Endodermal cell (in vitro differentiated cells): ENCODE data around the gene GADD45G. TPM values are rescaled to one million over a fixed set of nuclear protein-coding genes. Genes with fewer than 3 reads are reported as not detected.
A peak's percentile ranks its signal among the peaks of the same experiment; 100 is the strongest.

Experiments used
- DNase-seq: peaks from one replicate; pipeline ENCODE4 v3.0.0-alpha.2; 2017
- H3K27ac ChIP-seq: 2 replicates; pipeline ENCODE4 v1.5.1; 2013; ENCODE audit warnings: mild to moderate bottlenecking, low read depth, low read length, moderate library complexity
- H3K27me3 ChIP-seq: 2 replicates; pipeline ENCODE4 v1.6.1; 2013; ENCODE audit warnings: mild to moderate bottlenecking, low read length, moderate library complexity; ENCODE audit not compliant: insufficient read depth, control insufficient read depth, poor library complexity, severe bottlenecking
- H3K36me3 ChIP-seq: 2 replicates; pipeline ENCODE4 v1.7.0; 2013; ENCODE audit warnings: mild to moderate bottlenecking, low read length, moderate library complexity; ENCODE audit not compliant: control insufficient read depth, insufficient read depth
- H3K4me1 ChIP-seq: one replicate; pipeline ENCODE4 v1.7.0; 2013; ENCODE audit warnings: low read length; ENCODE audit not compliant: control insufficient read depth, insufficient read depth
- H3K4me3 ChIP-seq: 2 replicates; pipeline ENCODE4 v1.5.1; 2013; ENCODE audit warnings: mild to moderate bottlenecking, low read length, moderate library complexity
- H3K9ac ChIP-seq: 2 replicates; pipeline ENCODE4 v1.6.1; 2013; ENCODE audit warnings: mild to moderate bottlenecking, low read length, moderate library complexity; ENCODE audit not compliant: poor library complexity, severe bottlenecking; ENCODE audit errors: extremely low read depth
- H3K9me3 ChIP-seq: 2 replicates; pipeline ENCODE4 v1.6.1; 2013; ENCODE audit warnings: mild to moderate bottlenecking, low read length, moderate library complexity; ENCODE audit not compliant: control insufficient read depth
- H3K27ac Mint-ChIP-seq: 2 replicates; pipeline ENCODE4 v1.8.0; 2020; ENCODE audit warnings: mixed read lengths
- H3K27me3 Mint-ChIP-seq: 2 replicates; pipeline ENCODE4 v1.8.0; 2021; ENCODE audit warnings: mild to moderate bottlenecking, mixed read lengths; ENCODE audit not compliant: insufficient read depth
- H3K36me3 Mint-ChIP-seq: 2 replicates; pipeline ENCODE4 v1.8.0; 2020; ENCODE audit warnings: low read depth, mixed read lengths
- H3K4me1 Mint-ChIP-seq: 2 replicates; pipeline ENCODE4 v1.8.0; 2020; ENCODE audit warnings: mixed read lengths
- H3K4me3 Mint-ChIP-seq: 2 replicates; pipeline ENCODE4 v1.8.0; 2020; ENCODE audit warnings: mild to moderate bottlenecking, moderate library complexity, mixed read lengths
- H3K9me3 Mint-ChIP-seq: 2 replicates; pipeline ENCODE4 v1.8.0; 2020; ENCODE audit warnings: mild to moderate bottlenecking, mixed read lengths
- WGBS, 2 experiments: methylation state at CpG; one replicate each; pipeline versions ENCODE4 v1.1.5 to v1.1.7; 2013; ENCODE audit warnings: missing lambda C conversion rate in 2 of 2, mixed read lengths in 1 of 2; ENCODE audit not compliant: insufficient coverage in 1 of 2, insufficient read length in 1 of 2; 5-methylcytosine and 5-hydroxymethylcytosine counted together
- total RNA-seq, 2 donors: library from RNA; stranded (reverse); fragmentation: NEBNext Ultra II Directional in 1 of 2; extraction: Animal tissue kit (Norgen Biotek cat#: 25700) in 1 of 2; gene quantifications; 2 replicates in 1 of 2; 3 replicates in 1 of 2; pipeline ENCODE4 v1.2.1, GENCODE V29; 2021
- TF ChIP-seq, protein P1 (sequence below): fragments of 200-600 bp; sonication (generic); conservative IDR thresholded peaks from 2 replicates; pipeline ENCODE4 v1.5.0; 2021; ENCODE audit warnings: antibody characterized with exemption, mild to moderate bottlenecking

The GADD45G gene
- total RNA-seq, 2 donors from 2014 or later = 5.1 to 9.6 TPM

- Mint-ChIP-seq H3K27ac (no peak overlapping the region), H3K4me1 (peaks cover 26% of the 10 kb centered on the region), H3K36me3 (no peaks in the 10 kb centered on the region), H3K27me3 (peaks cover 4% of the 10 kb centered on the region), H3K4me3 (no peak overlapping the region), H3K9me3 (no peaks in the 10 kb centered on the region)
- Histone ChIP-seq H3K9ac (no peak overlapping the region), H3K36me3 (no peaks in the 10 kb centered on the region), H3K27ac (no peak overlapping the region), H3K4me3 (no peak overlapping the region), H3K4me1 (peaks cover 16% of the 10 kb centered on the region), H3K27me3 (no peaks in the 10 kb centered on the region), H3K9me3 (no peaks in the 10 kb centered on the region)
- TF ChIP-seq, protein P1, sequence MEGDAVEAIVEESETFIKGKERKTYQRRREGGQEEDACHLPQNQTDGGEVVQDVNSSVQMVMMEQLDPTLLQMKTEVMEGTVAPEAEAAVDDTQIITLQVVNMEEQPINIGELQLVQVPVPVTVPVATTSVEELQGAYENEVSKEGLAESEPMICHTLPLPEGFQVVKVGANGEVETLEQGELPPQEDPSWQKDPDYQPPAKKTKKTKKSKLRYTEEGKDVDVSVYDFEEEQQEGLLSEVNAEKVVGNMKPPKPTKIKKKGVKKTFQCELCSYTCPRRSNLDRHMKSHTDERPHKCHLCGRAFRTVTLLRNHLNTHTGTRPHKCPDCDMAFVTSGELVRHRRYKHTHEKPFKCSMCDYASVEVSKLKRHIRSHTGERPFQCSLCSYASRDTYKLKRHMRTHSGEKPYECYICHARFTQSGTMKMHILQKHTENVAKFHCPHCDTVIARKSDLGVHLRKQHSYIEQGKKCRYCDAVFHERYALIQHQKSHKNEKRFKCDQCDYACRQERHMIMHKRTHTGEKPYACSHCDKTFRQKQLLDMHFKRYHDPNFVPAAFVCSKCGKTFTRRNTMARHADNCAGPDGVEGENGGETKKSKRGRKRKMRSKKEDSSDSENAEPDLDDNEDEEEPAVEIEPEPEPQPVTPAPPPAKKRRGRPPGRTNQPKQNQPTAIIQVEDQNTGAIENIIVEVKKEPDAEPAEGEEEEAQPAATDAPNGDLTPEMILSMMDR = no peak
- WGBS, 2 experiments = 93 to 96% methylated on average over 6 of the region's 6 CpGs
- no peak for DNase-seq
These were observed 38.0 kb downstream of the GADD45G start for GRCh38 chr9:89642789-89643188.

DNA sequence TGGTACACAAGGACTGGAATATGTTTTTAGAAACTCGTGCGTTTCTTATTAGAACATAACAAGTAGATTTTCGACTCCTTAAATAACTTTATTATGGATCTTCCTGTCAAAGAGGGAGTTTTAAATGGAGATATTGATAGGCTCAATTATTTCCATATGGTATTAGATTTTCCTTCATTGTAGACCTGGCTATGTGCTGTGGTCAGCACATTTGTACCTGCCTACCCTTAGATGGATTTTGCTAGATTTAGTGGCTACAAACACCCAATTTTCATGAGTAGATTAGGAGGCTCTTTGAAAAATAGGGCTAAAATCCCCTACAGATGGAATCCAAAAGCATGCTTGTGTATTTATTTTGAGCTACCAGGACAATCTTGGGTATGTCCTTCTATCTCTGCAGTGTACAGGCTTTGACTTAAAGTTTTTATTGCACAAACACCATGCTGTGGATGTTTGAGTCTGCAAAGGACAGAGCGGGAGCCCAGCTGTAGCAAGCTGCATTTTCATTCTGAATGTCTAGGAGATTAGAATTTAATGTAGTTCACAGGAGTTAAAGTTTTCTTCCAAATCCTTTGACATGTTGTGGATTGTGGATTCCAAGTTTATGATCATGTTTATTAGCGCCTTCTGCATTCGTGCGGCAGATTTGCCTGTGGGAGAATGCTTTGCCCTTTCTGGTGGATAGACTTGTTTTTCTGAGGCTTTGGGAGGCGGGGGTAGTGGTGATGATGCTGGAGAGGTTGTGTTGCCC lies 41.6 kb downstream of the GADD45G start:
- no peaks in the 10 kb centered on the region for H3K9me3 ChIP-seq
- H3K27me3 Mint-ChIP-seq = no peaks in the 10 kb centered on the region
- H3K4me1 ChIP-seq = peaks cover 16% of the 10 kb centered on the region
- H3K4me3 ChIP-seq = no peak overlapping the region
- 86 to 94% methylated on average over 4 to 8 of the region's 8 CpGs for WGBS, 2 experiments
- H3K4me3 Mint-ChIP-seq = no peak overlapping the region
- H3K4me1 Mint-ChIP-seq = peaks cover 43% of the 10 kb centered on the region
- H3K27ac ChIP-seq = no peak overlapping the region
- H3K9ac ChIP-seq = no peak overlapping the region
- TF ChIP-seq, protein P1 = no peak
- no peak overlapping the region for H3K27ac Mint-ChIP-seq
- no peaks in the 10 kb centered on the region for H3K27me3 ChIP-seq
- no peaks in the 10 kb centered on the region for H3K9me3 Mint-ChIP-seq
- DNase-seq = no peak
- no peaks in the 10 kb centered on the region for H3K36me3 ChIP-seq
- H3K36me3 Mint-ChIP-seq = no peaks in the 10 kb centered on the region

DNA sequence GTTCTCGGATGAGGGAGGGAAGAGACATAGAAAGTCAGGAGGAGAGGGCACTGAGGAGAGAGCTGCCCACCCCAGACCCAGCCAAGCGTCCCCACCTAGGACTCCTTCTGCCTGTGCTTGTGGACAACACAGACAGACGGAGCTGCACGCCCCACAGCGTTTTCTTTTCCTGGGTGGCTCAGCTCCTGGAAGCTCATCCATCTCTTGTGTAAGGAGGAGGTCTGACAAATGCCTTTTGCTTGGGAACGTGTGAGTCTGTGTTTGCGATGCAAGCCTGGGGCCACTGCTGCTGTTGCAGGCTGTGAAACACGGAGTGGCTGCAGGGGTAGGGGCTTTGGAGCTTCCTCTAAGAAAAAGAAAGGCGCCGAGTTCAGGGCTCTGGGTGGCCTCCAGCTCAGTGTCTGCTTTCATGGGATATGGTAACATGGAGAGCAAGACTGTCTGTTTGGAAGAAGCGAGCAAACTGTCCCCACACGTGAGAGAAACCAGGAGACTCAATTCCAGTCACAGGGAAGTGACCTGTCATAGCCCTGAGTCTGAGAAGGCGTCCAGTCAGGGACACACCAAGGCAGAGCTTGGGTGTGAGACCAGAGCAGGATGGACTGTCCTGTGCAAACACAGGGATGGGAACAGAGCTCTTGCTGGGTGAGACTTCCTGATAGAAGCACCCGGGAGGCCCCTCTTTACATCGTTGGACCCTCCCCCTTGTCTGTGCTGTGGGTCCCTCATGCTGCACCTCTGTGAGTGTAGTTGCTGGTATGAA lies 42.7 kb downstream of the GADD45G start:
- Mint-ChIP-seq H3K27ac (no peak overlapping the region), H3K4me3 (no peak overlapping the region), H3K9me3 (no peaks in the 10 kb centered on the region), H3K36me3 (no peaks in the 10 kb centered on the region), H3K27me3 (no peaks in the 10 kb centered on the region), H3K4me1 (peaks cover 33% of the 10 kb centered on the region)
- H3K9me3 ChIP-seq = no peaks in the 10 kb centered on the region
- no peak overlapping the region for H3K27ac ChIP-seq
- H3K4me1 ChIP-seq = peaks cover 11% of the 10 kb centered on the region
- H3K9ac ChIP-seq = no peak overlapping the region
- H3K36me3 ChIP-seq = no peaks in the 10 kb centered on the region
- 86 to 89% methylated on average over 8 to 15 of the region's 15 CpGs for WGBS, 2 experiments
- no peak overlapping the region for H3K4me3 ChIP-seq
- H3K27me3 ChIP-seq = no peaks in the 10 kb centered on the region
- DNase-seq = peak; percentile 38
- TF ChIP-seq, protein P1 = no peak
